DND-41 (cell line): Measurements from ENCODE around the gene SMAD6.

Experiments
- ATAC-seq: fragments of 200-7000 bp; cut with Tn5 transposase; 3 replicates; pipeline ENCODE4 v1.9.1; 2021; ENCODE audit warnings: low read depth; ENCODE audit not compliant: insufficient read depth
- DNase-seq: peaks from one replicate; pipeline ENCODE4 v3.0.0-alpha.2; 2020
- H2AFZ ChIP-seq: 2 replicates; pipeline ENCODE4 v1.6.0; 2012; ENCODE audit warnings: low read depth, low read length
- H3K27ac ChIP-seq: 2 replicates; pipeline ENCODE4 v1.5.1; 2012; ENCODE audit warnings: low read length, inconsistent platforms
- H3K27me3 ChIP-seq: fragments of 200-600 bp; sonication (generic); 2 replicates; pipeline ENCODE4 v1.6.0; 2012; ENCODE audit warnings: low read length, mild to moderate bottlenecking, inconsistent platforms; ENCODE audit not compliant: insufficient read depth, poor library complexity
- H3K36me3 ChIP-seq: 2 replicates; pipeline ENCODE4 v1.5.1; 2012; ENCODE audit warnings: low read length, inconsistent platforms; ENCODE audit not compliant: insufficient read depth
- H3K4me1 ChIP-seq: 2 replicates; pipeline ENCODE4 v1.5.1; 2012; ENCODE audit warnings: mild to moderate bottlenecking, low read length; ENCODE audit not compliant: insufficient read depth
- H3K4me2 ChIP-seq: 2 replicates; pipeline ENCODE4 v1.6.0; 2012; ENCODE audit warnings: mild to moderate bottlenecking, moderate library complexity, low read length, inconsistent platforms; ENCODE audit not compliant: insufficient read depth
- H3K4me3 ChIP-seq, 2 experiments: fragments of 200-600 bp in 1 of 2; shearing (Covaris generic) in 1 of 2; 2 replicates each; pipeline ENCODE4 v1.5.1; 2012 to 2016; ENCODE audit warnings: inconsistent platforms in 2 of 2, low read length in 2 of 2, mild to moderate bottlenecking in 2 of 2, low read depth in 1 of 2, moderate library complexity in 1 of 2
- H3K79me2 ChIP-seq: 2 replicates; pipeline ENCODE4 v1.6.0; 2012; ENCODE audit warnings: low read length, inconsistent platforms; ENCODE audit not compliant: insufficient read depth
- H3K9ac ChIP-seq: 2 replicates; pipeline ENCODE4 v1.6.0; 2012; ENCODE audit warnings: low read depth, mild to moderate bottlenecking, inconsistent platforms, low read length, moderate library complexity
- H3K9me3 ChIP-seq: 2 replicates; pipeline ENCODE4 v1.5.1; 2012; ENCODE audit warnings: low read length, moderate library complexity, mild to moderate bottlenecking, inconsistent platforms; ENCODE audit not compliant: insufficient read depth, severe bottlenecking
- H4K20me1 ChIP-seq: 2 replicates; pipeline ENCODE4 v1.6.0; 2012; ENCODE audit warnings: low read length; ENCODE audit not compliant: insufficient read depth
- CTCF ChIP-seq: IDR thresholded peaks from 2 replicates; pipeline ENCODE4 v1.5.1; 2012; ENCODE audit warnings: borderline replicate concordance, low read length, moderate library complexity, mild to moderate bottlenecking; ENCODE audit not compliant: poor library complexity, severe bottlenecking; ENCODE audit errors: extremely low read depth
- EZH2 ChIP-seq: IDR thresholded peaks from 3 replicates; pipeline ENCODE4 v1.6.1; 2012; ENCODE audit warnings: borderline replicate concordance, low read depth, mild to moderate bottlenecking, moderate library complexity, low read length, inconsistent platforms; ENCODE audit not compliant: severe bottlenecking

The SMAD6 gene

DNA sequence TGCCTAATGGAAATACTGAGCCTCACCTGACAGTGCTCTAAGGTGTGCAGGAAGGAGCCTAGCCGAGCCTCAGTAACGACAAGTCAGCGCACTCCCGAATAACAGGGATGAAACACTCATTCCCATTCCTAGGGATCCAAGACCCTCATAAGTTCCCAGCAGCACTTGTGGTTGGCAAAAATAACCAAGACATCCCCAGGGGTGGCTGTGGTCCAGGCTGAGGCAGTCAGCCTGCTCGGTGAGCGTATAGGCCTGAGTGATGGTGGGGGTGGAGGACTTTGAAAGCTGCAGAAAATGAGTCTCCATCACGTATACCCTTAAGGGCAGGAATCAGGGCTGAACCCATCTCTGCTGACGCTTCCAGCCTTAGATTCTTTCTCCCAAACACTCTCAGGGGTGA lies 120.1 kb downstream of the SMAD6 start:
- no peak for TF ChIP-seq CTCF
- no peak for TF ChIP-seq EZH2

GRCh38 chr15:66822576-66822975 lies 120.5 kb downstream of the SMAD6 start:
- no peak overlapping the region for H2AFZ ChIP-seq
- no peak overlapping the region for H3K4me3 ChIP-seq
- H3K27me3 ChIP-seq: no peaks in the 10 kb centered on the region
- no peaks in the 10 kb centered on the region for H3K4me1 ChIP-seq
- no peaks in the 10 kb centered on the region for H4K20me1 ChIP-seq
- ATAC-seq: no peak
- no peak overlapping the region for H3K9ac ChIP-seq
- DNase-seq: no peak
- no peak overlapping the region for H3K4me2 ChIP-seq
- no peaks in the 10 kb centered on the region for H3K79me2 ChIP-seq
- no peak overlapping the region for H3K27ac ChIP-seq
- no peaks in the 10 kb centered on the region for H3K36me3 ChIP-seq
- TF ChIP-seq EZH2: no peak
- no peak for TF ChIP-seq CTCF
- H3K9me3 ChIP-seq: no peaks in the 10 kb centered on the region

More for the DNA sequence above, 120.1 kb downstream of the SMAD6 start:
- Histone ChIP-seq H3K27me3 (no peaks in the 10 kb centered on the region), H3K4me2 (no peak overlapping the region), H3K27ac (no peak overlapping the region), H3K9me3 (no peaks in the 10 kb centered on the region), H3K9ac (no peak overlapping the region), H3K36me3 (no peaks in the 10 kb centered on the region), H4K20me1 (no peaks in the 10 kb centered on the region), H2AFZ (no peak overlapping the region), H3K4me1 (no peaks in the 10 kb centered on the region), H3K79me2 (no peaks in the 10 kb centered on the region), H3K4me3 (no peak overlapping the region)
- ATAC-seq: no peak
- no peak for DNase-seq

DNA sequence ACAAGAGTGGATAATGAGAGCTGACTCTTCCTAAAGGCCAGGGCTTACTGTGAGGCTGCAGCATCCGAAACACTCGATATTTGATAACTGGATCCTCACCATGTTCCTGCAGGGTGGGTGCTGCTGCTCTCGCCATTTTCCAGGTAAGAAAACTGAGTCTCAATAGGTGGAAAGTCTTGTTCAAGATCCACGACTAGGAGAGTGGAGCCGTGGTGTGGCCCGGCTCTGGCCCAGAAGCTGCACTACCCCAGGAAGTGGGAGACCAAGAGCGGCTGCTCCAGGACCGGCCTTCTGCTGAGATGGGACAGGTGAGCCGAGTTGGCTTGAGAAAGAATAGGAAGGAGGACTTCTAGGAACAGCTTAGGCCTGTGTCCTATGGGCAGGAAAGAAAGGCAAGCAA lies 121.6 kb downstream of the SMAD6 start:
- no peak overlapping the region for H3K9ac ChIP-seq
- no peaks in the 10 kb centered on the region for H3K27me3 ChIP-seq

More for the DNA sequence above, 121.6 kb downstream of the SMAD6 start:
- H3K79me2 ChIP-seq: no peaks in the 10 kb centered on the region
- no peaks in the 10 kb centered on the region for H3K36me3 ChIP-seq
- ATAC-seq (no peak), DNase-seq (no peak)
- no peak overlapping the region for H3K4me2 ChIP-seq
- no peak overlapping the region for H2AFZ ChIP-seq
- TF ChIP-seq CTCF (no peak), EZH2 (no peak)
- no peak overlapping the region for H3K27ac ChIP-seq
- H3K4me1 ChIP-seq: no peaks in the 10 kb centered on the region
- no peaks in the 10 kb centered on the region for H4K20me1 ChIP-seq
- H3K9me3 ChIP-seq: no peaks in the 10 kb centered on the region
- no peak overlapping the region for H3K4me3 ChIP-seq
